PC-9 (cell line): Measurements from ENCODE around the gene ZNF236.

Source experiments
- EZH2 ChIP-seq: fragments of 200-600 bp; sonication (generic); IDR thresholded peaks from 2 replicates; pipeline ENCODE4 v1.8.0; 2017; ENCODE audit warnings: antibody characterized with exemption, low read depth
- TF ChIP-seq, protein P1 (sequence below): fragments of 200-600 bp; sonication (generic); conservative IDR thresholded peaks from 2 replicates; pipeline ENCODE4 v1.6.1; 2017; ENCODE audit warnings: mixed run types, antibody characterized with exemption, mild to moderate bottlenecking, moderate library complexity

- TF ChIP-seq, protein P1, sequence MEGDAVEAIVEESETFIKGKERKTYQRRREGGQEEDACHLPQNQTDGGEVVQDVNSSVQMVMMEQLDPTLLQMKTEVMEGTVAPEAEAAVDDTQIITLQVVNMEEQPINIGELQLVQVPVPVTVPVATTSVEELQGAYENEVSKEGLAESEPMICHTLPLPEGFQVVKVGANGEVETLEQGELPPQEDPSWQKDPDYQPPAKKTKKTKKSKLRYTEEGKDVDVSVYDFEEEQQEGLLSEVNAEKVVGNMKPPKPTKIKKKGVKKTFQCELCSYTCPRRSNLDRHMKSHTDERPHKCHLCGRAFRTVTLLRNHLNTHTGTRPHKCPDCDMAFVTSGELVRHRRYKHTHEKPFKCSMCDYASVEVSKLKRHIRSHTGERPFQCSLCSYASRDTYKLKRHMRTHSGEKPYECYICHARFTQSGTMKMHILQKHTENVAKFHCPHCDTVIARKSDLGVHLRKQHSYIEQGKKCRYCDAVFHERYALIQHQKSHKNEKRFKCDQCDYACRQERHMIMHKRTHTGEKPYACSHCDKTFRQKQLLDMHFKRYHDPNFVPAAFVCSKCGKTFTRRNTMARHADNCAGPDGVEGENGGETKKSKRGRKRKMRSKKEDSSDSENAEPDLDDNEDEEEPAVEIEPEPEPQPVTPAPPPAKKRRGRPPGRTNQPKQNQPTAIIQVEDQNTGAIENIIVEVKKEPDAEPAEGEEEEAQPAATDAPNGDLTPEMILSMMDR = no peak
- TF ChIP-seq EZH2 = no peak
Observed at GRCh38 chr18:76985156-76985950, 163.0 kb downstream of the ZNF236 start.
